Esophagus muscularis mucosa (tissue), 4 donors: ENCODE measurements around the gene CASP12. TPM values are rescaled to one million over a fixed set of nuclear protein-coding genes. Genes with fewer than 3 reads are reported as not detected.
"Not testable (repeated sequence)": the region's sequence is repeated elsewhere in the genome, so short reads cannot be mapped to it uniquely, and the experiment has no call there.

Experiments used
- DNase-seq: peaks from one replicate; pipeline ENCODE4 v3.0.0-alpha.2; 2017; ENCODE audit errors: extremely low spot score
- H3K27ac ChIP-seq, 4 donors: fragments of 200-600 bp; sonication (generic); replicated peaks in 1 of 4; 1 replicate in 3 of 4; 2 replicates in 1 of 4; pipeline ENCODE4 v1.5.1; 2016 to 2019; ENCODE audit warnings: mild to moderate bottlenecking in 1 of 4
- H3K27me3 ChIP-seq, 4 donors: fragments of 200-600 bp; sonication (generic); one replicate each; pipeline versions ENCODE4 v1.5.1 to v1.6.0; 2016 to 2019
- H3K36me3 ChIP-seq, 4 donors: fragments of 200-600 bp; sonication (generic); one replicate each; pipeline ENCODE4 v1.5.1; 2016 to 2019
- H3K4me1 ChIP-seq, 4 donors: fragments of 200-600 bp; sonication (generic); one replicate each; pipeline ENCODE4 v1.5.1; 2016 to 2019
- H3K4me3 ChIP-seq, 4 donors: fragments of 200-600 bp; sonication (generic); 1 replicate in 2 of 4; 2 replicates in 2 of 4; pipeline ENCODE4 v1.5.1; 2016 to 2019; ENCODE audit warnings: mild to moderate bottlenecking in 4 of 4, moderate library complexity in 1 of 4
- H3K9me3 ChIP-seq, 4 donors: fragments of 200-600 bp; sonication (generic); 1 replicate in 3 of 4; 2 replicates in 1 of 4; pipeline ENCODE4 v1.5.1; 2016 to 2019
- EP300 ChIP-seq: sonication (generic); formaldehyde crosslinking; IDR thresholded peaks from one replicate; pipeline ENCODE4 v1.6.1; 2017; ENCODE audit warnings: antibody characterized with exemption
- POLR2A ChIP-seq: fragments of 450-650 bp; IDR thresholded peaks from one replicate; pipeline ENCODE4 v1.6.1; 2017; ENCODE audit warnings: antibody characterized with exemption, moderate library complexity, mild to moderate bottlenecking, low read depth
- POLR2AphosphoS5 ChIP-seq, 2 donors: sonication (generic); formaldehyde crosslinking; IDR thresholded peaks; one replicate each; pipeline ENCODE4 v1.6.1; 2017; ENCODE audit warnings: antibody characterized with exemption in 2 of 2
- WGBS: methylation state at CpG from one replicate; pipeline ENCODE4 v1.1.5; 2018; 5-methylcytosine and 5-hydroxymethylcytosine counted together
- intact Hi-C: fragments of 100-400 bp; cut with DNase I; formaldehyde crosslinking; loops from one replicate; pipeline ENCODE4 v1.15.1; 2023
- total RNA-seq, 4 donors: library from RNA; depleted of rRNA; stranded (reverse); fragments of >200 nt; gene quantifications; one replicate each; pipeline versions ENCODE4 v1.1.0 to v1.2.1, GENCODE V29; 2016
- TF ChIP-seq, protein P1 (sequence below), 3 experiments: fragments of 200-600 bp in 2 of 3; fragments of 450-650 bp in 1 of 3; sonication (generic) in 2 of 3; IDR thresholded peaks; one replicate each; pipeline ENCODE4 v1.5.1; 2017 to 2019; ENCODE audit warnings: antibody characterized with exemption in 3 of 3, mild to moderate bottlenecking in 2 of 3, moderate library complexity in 1 of 3

CASP12 gene
- total RNA-seq, 4 donors from 2014 or later, result 0.69 to 2.6 (median 1.4) TPM

- H3K4me3 ChIP-seq, result no peak overlapping the region
- 67% methylated on average over 1 of the region's 1 CpG for WGBS
- H3K9me3 ChIP-seq, result no peaks in the 10 kb centered on the region
- no peak overlapping the region for H3K27ac ChIP-seq
- intact Hi-C loops, result no loop called here
- H3K4me1 ChIP-seq, result no peaks in the 10 kb centered on the region
- H3K36me3 ChIP-seq, result no peaks in the 10 kb centered on the region
- TF ChIP-seq, protein P1, sequence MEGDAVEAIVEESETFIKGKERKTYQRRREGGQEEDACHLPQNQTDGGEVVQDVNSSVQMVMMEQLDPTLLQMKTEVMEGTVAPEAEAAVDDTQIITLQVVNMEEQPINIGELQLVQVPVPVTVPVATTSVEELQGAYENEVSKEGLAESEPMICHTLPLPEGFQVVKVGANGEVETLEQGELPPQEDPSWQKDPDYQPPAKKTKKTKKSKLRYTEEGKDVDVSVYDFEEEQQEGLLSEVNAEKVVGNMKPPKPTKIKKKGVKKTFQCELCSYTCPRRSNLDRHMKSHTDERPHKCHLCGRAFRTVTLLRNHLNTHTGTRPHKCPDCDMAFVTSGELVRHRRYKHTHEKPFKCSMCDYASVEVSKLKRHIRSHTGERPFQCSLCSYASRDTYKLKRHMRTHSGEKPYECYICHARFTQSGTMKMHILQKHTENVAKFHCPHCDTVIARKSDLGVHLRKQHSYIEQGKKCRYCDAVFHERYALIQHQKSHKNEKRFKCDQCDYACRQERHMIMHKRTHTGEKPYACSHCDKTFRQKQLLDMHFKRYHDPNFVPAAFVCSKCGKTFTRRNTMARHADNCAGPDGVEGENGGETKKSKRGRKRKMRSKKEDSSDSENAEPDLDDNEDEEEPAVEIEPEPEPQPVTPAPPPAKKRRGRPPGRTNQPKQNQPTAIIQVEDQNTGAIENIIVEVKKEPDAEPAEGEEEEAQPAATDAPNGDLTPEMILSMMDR (IDR thresholded peaks at IDR 0.05), result no peak
- TF ChIP-seq EP300 (no peak), POLR2AphosphoS5 (IDR thresholded peaks at IDR 0.05) (no peak), POLR2A (no peak)
- no peak for DNase-seq
- H3K27me3 ChIP-seq, result no peaks in the 10 kb centered on the region
Measured at GRCh38 chr11:104934594-104934993, 36.3 kb upstream of the CASP12 start.

- H3K27me3 ChIP-seq, DNase-seq, H3K36me3 ChIP-seq, H3K4me3 ChIP-seq, H3K27ac ChIP-seq, intact Hi-C loops, H3K9me3 ChIP-seq, H3K4me1 ChIP-seq: not testable (repeated sequence)
- WGBS, result 97% methylated on average over 3 of the region's 3 CpGs
Measured at GRCh38 chr11:104934073-104934472, 35.8 kb upstream of the CASP12 start.

- Histone ChIP-seq H3K27me3 (no peaks in the 10 kb centered on the region), H3K9me3 (peaks cover 0 to 7% (median 3%) of the 10 kb centered on the region in 4 donors), H3K36me3 (no peaks in the 10 kb centered on the region), H3K27ac (no peak overlapping the region), H3K4me3 (no peak overlapping the region), H3K4me1 (no peaks in the 10 kb centered on the region)
- TF ChIP-seq EP300 (no peak), POLR2AphosphoS5 (IDR thresholded peaks at IDR 0.05) (no peak), POLR2A (no peak)
- TF ChIP-seq, protein P1 (IDR thresholded peaks at IDR 0.05), result no peak
- intact Hi-C loops, result no loop called here
- no peak for DNase-seq
Measured at GRCh38 chr11:104928811-104929210, 30.6 kb upstream of the CASP12 start.

DNA sequence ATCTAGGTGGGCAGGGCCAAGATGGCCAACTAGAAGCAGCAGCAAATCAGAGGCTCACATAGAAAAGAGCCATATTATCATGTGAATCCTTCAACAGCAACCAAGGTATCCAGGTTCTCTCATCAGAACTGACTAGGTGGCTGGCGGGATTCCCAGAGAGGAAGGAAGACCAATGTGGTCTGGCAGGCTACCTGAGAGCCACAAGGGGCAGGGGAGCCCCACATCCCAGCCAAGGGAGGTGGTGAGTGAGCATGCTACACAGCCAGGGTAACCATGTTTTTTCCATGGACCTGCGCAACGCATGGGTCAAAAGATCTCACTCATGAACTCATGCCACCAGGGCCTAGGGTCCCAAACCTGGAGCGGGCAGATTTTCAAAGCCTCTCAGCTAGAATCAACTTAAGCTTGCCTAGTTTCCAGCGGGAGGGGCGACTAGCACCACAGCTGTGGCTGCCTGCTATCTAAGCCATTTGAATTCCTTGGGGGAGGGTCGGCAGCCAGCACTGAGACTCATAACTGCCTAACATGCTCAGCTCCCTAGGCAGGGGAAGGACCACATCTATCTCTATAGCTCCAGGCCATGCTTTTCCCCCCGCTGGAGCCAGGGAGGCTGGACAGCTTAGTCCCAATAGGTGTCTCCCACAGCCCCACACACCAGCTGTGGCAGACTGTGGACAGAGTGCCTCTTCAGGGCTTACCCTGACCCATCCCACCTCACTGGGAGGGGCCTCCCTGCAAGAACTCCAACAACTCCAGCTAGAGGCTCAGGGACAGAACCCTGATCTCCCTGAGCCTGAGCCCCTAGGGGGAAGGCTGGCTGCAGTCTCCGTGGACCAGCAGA lies 28.7 kb upstream of the CASP12 start:
- H3K4me1 ChIP-seq, result no peaks in the 10 kb centered on the region
- intact Hi-C loops, result no loop called here
- no peak for DNase-seq
- H3K9me3 ChIP-seq, result peaks cover 0 to 7% (median 3%) of the 10 kb centered on the region in 4 donors
- 92% methylated on average over 3 of the region's 9 CpGs for WGBS
- TF ChIP-seq, protein P1 (IDR thresholded peaks at IDR 0.05), result no peak
- TF ChIP-seq EP300, result no peak
- no peak for TF ChIP-seq POLR2A
- TF ChIP-seq POLR2AphosphoS5 (IDR thresholded peaks at IDR 0.05), result no peak
- no peaks in the 10 kb centered on the region for H3K27me3 ChIP-seq
- no peak overlapping the region for H3K4me3 ChIP-seq
- H3K27ac ChIP-seq, result no peak overlapping the region
- H3K36me3 ChIP-seq, result no peaks in the 10 kb centered on the region

DNA sequence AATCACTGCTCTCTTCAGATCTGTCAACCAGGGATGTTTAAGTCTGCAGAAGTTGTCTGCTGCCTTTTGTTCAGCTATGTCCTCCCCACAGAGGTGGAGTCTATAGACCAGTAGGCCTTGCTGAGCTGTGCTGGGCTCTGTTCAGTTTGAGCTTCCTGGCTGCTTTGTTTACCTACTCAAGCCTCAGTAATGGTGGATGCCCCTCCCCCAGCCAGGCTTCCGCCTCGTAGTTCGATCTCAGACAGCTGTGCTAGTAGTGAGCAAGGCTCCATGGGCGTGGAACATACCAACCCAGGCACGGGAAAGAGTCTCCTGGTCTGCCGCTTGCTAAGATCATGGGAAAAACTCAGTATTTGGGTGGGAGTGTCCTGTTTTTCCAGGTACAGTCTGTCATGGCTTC lies 27.6 kb upstream of the CASP12 start:
- Histone ChIP-seq H3K4me1 (no peaks in the 10 kb centered on the region), H3K36me3 (no peaks in the 10 kb centered on the region), H3K27me3 (no peaks in the 10 kb centered on the region), H3K4me3 (no peak overlapping the region), H3K9me3 (peaks cover 0 to 7% (median 3%) of the 10 kb centered on the region in 4 donors), H3K27ac (no peak overlapping the region)
- no peak for DNase-seq
- 98% methylated on average over 6 of the region's 6 CpGs for WGBS
- TF ChIP-seq POLR2A, result no peak
- TF ChIP-seq EP300, result no peak
- TF ChIP-seq POLR2AphosphoS5 (IDR thresholded peaks at IDR 0.05), result no peak
- TF ChIP-seq, protein P1 (IDR thresholded peaks at IDR 0.05), result no peak
- intact Hi-C loops, result no loop called here
